Measurements from ENCODE around the gene LONRF2.

DNA sequence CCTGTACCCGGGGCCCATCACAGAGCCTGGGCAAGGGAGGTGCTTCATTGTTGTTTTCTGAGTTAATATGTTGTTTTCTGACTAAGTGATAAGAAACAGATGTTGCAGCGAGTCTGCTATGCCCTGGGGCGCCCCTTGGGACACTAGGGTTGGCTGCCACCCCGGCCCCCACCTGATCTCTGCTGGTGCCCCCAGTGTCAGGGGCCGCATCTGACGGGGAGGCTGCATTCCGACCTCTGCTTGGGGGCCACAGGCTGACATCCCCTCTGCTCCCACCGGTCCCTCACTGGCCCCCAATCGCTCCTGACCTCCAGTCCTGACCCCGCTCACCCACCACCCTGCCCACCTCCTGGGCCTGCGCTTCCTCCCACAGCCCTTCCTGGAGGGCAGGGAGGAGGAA lies 65.9 kb downstream of the LONRF2 start:
- no peak for TF ChIP-seq YY1 (IDR thresholded peaks at IDR 0.05; ENCODE audit: insufficient read depth, insufficient read length)
- no peak for TF ChIP-seq SUZ12 (IDR thresholded peaks at IDR 0.05; ENCODE audit: extremely low read depth, insufficient read depth, insufficient read length)
- TF ChIP-seq ZNF274 (IDR thresholded peaks at IDR 0.05; ENCODE audit: low read depth, low read length) = no peak
